Measurements from ENCODE around the gene TFCP2.

TFCP2 gene

DNA sequence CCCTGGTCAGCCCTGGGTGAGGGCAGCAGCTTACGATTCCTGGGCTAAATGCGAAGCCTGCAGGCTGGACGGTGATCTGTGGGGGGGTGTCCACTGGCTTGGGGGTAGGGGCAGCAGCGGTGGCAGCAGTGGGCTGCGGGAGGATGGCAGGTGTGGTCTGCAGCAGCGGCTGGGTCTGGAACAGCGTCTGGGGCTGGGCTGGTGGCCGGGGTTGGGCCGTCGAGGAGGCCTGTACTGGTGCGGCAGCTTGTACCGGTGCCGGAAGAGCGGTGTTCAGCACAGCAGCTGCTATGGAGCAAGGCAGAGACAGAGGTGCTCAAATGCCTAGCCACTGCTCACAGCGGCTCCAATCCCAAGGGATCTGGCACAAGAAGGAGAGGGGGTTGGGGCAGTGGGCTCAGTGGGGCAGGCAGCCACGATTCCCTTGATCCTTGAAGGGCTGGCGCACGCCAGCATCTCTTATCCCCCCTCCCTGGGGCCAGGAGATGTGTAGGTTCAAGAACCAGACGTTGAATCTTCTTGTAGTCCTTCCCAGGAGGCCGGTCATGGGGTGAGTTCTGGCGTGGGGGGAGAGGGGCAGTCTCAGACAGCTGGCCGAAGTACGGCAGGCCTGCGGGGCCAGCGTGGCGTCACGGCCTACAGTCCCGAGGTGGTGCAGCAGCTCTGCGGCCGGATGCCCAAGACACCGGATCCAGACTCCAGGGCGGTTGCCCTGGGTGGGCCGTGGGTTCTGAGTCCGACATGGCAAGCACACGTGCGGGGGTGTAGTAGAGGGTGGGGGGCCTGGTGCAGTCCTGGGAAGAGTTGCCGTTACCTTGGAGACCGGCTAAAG lies 25.0 kb upstream of the TFCP2 start:
- FAIRE-seq, result no peak

DNA sequence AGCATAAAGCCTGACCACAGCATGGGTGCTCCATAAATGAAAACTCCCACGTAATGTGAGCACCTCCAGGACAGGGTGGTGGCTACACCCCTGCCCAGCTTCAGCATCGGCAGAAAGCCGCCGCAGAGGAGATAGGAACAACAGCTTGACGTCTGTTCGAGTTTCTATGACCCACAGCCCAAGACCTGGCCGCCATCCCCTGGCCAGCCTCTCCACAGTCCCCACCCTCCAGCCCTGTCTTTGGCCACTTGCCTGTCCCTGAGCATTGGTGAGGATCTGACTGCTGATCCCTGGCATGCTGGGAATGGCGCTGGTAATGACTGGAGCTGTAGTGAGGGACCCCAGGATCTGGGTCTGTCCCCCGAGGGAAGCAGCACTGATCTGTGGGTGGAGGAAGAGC lies 23.6 kb upstream of the TFCP2 start:
- FAIRE-seq (no peak), DNase-seq (ENCODE audit: low spot score) (no peak)

More for the DNA sequence above, 25.0 kb upstream of the TFCP2 start:
- no peak for DNase-seq (ENCODE audit: low spot score)

- no peak for DNase-seq (ENCODE audit: low spot score)
- no peak for FAIRE-seq
These were observed 22.9 kb upstream of the TFCP2 start for GRCh38 chr12:51195841-51196240.

DNA sequence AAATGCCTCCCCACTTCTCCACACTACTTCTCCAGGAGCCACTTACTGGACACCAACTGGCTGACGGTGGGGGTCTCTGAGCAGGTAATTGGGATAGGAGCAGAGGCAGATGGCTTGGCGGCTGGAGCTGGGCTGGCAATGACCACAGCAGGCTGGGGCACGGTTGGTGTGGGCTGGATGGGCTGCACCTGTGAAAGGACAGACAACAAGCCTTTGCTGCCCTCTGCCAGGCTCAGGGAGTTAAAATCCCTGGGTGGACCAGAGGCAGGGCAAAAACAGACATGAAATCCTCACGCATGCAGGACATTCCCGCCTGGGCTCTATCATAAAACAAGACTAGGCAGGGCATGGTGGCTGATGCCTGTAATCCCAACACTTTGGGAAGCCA lies 19.3 kb upstream of the TFCP2 start:
- DNase-seq (ENCODE audit: low spot score), result no peak

DNA sequence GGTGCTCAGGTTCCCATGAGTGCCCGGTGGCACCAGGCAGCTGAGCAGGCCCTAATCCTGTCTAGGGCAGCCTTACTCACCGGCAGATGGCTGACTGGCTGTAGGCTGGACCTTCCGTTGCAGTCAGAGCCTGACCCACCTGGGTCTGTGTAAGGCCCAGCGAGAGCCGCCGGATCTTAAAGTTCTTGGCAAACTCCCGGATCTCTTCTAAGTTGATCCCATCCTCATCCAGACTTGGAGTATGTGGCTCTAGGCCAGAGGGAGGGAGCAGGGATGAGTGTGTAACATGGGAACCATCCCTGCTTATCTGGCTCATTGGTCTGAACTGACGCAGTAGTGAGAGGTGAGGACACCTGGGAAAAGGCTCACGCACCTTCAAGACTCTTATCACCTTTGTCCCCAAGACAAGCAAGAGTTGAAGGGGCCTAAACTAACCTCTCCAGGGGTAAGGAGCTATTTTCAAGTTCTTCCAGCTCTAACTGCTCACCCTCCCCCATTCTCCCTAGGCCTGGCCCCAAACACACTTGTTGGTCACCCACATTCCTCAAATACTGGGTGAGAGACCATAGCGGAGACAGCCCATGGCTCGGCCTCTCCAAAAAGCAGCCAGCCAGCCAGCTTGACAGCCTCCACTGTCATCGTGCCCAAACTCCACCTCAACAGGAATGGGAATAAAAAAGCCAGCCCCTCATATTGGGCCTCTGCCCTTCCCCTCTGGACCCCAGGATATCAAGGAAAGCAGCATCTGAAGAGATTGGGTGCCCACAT lies 18.8 kb upstream of the TFCP2 start:
- FAIRE-seq, result no peak
- DNase-seq (ENCODE audit: low spot score), result no peak

More for the DNA sequence above, 19.3 kb upstream of the TFCP2 start:
- no peak for FAIRE-seq

- DNase-seq (ENCODE audit: low spot score), result no peak
- FAIRE-seq, result no peak
These were observed 17.9 kb upstream of the TFCP2 start for GRCh38 chr12:51190820-51191219.

DNA sequence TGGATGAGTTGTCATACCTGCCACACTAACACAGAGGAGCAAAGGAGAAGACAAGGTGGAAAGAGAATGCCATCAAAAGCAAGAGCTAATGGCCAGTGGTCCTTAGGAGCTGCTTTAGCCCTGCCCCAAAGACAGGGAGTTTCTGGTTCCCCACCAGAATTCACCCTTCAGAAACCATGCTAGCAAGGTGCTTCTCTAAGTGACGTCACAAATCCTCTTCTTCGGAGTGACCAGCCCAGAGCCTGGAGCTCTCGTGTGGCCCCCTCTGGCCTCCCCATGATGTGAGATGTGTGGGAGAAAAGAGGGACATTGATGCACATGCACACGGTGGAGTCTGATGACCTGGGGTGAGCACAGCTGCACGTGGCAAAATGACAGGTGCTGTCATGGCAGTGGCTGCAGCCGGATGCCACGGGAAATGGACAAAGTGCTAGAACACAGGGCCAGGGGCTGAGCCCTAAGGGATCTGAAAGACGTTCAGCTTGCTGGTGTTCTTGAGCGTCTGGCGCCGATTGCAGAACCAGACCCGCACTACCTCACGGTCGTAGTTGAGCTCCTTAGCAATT lies 16.9 kb upstream of the TFCP2 start:
- FAIRE-seq, result no peak
- no peak for DNase-seq (ENCODE audit: low spot score)

DNA sequence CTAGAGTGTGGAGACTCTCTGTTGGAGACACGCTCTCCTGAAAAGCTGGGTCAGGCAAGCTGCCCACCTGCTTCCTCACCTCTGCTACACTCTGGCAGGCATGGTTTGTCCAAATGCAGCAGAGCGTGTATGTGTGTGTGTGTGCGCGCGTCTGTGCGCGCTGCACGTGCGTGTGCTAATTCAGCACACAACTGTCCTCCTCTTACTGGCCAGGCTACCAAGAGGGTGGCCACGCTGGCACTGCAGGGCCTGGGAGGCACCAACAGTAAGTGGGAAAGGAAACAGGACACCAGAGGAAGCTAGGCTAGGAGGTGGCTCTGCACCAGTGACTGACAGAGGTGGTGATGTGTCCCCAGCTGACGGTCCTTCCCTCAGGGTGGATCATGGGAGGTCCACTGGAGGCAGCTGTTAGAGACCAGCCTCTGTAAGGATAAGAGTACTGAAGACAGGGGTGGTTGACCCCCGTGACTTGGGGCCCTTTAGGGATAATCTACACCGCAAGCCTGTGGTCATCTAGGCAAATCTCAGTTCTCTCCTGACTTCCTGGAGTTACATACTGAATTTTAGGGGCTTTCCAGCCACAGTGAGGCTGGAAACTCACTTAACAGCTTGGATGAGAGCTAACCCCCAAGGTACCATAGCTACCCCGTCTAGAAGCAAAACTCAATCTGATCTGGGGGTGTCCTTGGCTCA lies 15.6 kb upstream of the TFCP2 start:
- DNase-seq (ENCODE audit: low spot score) (no peak), FAIRE-seq (no peak)

DNA sequence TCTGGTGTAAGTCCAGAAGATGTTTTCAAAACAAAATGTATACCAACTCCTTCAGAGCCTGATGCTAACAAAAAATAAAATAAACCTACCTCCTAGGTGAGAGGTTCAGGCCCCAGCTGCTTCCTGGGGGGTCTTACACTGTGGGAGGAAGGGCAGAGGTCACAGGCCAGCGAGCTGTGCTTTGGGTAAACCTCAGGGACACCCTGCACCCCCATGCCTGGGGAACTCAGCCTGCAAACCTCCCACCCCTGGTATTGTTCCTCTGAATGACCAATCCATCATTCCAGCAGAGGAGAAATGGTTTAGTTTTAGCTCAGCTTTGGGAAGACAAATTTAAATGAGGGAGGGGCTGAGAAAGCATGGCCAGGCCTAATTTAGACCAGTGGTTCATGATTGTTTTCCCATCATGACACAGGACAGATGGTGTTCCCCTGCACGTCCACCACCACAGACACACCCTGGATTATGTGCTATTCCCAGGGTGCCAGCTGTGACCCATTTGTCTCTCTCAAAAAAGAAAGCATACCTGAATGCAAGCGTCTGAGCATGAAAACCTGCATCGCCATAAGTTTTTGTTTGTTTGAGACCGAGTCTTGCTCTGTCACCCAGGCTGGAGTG lies 14.5 kb upstream of the TFCP2 start:
- DNase-seq (ENCODE audit: low spot score) (no peak), FAIRE-seq (no peak)

GRCh38 chr12:51186465-51187085 lies 13.6 kb upstream of the TFCP2 start:
- no peak for FAIRE-seq
- no peak for DNase-seq (ENCODE audit: low spot score)

DNA sequence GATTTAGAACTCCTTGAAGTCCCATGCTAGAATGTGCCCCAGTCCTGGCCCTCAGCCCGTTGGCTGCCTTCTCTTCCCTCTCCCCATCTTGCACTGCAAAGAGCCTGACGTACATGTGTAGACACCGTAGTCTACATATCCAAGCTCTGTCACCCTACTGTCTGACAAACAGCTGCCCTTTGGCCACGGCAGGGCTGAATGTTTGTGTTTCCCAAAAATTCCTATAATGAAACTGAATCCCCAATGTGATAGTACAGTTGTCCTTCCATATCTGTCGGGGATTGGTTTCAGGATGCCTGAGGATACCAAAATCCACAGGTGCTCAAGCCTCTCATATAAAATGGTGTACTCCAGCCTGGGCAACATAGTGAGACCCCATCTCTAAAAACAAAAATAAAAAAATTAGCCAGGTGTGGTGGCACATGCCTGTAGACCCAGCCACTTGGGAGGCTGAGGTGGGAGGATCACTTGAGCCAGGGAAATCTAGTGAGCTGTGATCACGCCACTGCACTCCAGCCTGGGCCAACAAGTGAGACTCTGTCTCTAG lies 12.3 kb upstream of the TFCP2 start:
- FAIRE-seq (no peak), DNase-seq (ENCODE audit: low spot score) (no peak)

DNA sequence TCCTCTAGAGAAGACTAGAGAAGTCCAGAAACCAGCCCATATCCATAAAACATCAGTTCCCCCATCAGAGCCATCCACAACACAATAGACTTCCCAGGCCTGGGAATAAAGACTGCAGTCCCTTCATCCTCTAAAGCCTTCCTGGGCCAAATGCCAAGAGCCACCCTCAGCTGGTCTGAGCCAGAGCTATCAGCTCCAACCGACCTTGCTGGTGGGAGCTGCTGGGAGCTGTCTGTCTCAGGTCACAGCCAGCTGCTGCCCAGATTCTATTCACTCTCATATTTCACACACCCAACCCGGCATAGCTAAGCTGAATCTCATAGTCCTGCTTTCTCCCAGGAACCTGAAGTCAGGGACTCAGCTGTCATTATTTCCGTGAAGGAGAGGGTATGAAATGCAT lies 10.9 kb upstream of the TFCP2 start:
- no peak for DNase-seq (ENCODE audit: low spot score)
- no peak for FAIRE-seq

- no peak for FAIRE-seq
These were observed 10.4 kb upstream of the TFCP2 start for GRCh38 chr12:51183349-51183748.

DNA sequence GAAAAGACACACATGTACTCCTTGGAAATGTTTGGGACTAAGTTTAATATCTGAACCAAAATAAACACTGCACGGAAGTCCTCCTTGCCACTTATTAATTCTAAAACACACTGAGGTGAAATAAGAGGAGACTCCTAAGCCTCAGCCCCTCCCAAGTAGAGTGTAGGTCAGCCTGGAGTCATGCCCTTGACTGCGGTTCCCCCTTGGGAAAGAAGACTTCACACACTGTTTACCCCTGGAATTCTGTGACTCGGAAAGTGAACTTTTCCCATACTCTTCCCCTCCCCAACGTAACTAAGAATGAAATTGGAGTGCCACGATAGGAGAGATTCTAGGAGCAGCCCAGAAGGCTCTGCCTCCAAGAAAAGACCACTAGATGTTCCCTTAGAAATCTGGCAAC lies 8.6 kb upstream of the TFCP2 start:
- no peak for DNase-seq (ENCODE audit: low spot score)
- FAIRE-seq, result no peak

More at GRCh38 chr12:51183349-51183748, 10.4 kb upstream of the TFCP2 start:
- no peak for DNase-seq (ENCODE audit: low spot score)

DNA sequence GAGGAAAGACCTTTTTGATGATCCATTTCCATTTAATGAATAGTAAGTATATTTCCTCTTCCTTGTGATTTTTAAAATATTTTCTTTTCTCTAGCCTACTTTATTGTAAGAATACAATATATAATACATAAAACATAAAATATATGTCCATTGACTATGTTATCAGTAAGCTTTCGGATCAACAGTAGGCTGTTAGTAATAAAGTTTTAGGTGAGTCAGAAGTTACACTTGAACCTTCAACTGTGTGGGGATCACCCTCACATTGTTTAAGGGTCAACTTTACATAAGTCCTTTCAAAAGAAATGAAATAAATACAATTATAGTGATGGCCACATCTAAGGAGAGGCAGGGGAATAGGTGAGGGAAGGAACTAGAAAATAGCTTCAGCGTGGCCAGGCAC lies 5.0 kb upstream of the TFCP2 start:
- no peak for DNase-seq (ENCODE audit: low spot score)
- no peak for FAIRE-seq

GRCh38 chr12:51174501-51174900 lies 1.6 kb upstream of the TFCP2 start:
- DNase-seq (ENCODE audit: low spot score), result no peak
- no peak for FAIRE-seq

DNA sequence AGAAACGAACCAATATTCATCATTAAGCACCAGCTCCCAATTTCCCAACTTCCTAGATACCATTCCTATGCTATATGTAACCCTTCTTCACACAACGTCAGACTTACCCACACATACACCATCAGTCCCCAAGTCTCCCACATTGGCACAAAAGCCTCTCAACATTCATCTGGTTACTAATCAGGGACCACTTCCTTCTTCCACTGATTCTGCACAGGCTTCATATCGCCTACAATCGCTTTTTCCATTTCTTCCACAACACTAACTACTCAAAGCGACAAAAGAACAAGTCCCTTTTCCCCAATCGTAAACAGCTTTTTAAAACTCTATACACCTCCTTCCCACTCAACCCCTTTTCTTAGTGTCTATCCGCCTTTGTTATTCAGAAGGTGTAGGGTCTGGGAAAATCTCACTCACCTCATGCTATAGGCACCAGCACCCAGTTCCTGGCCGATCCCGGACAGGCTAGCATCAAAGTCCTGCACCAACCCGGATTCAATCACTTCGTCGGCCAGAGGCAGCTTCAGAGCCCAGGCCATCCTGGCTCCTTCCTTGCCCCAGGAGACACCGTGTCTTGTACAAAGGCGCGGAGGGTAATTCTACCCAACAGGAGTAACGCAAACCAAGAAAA lies 936 bp downstream of the TFCP2 start:
- DNase-seq (ENCODE audit: low spot score) (no peak), FAIRE-seq (no peak)

DNA sequence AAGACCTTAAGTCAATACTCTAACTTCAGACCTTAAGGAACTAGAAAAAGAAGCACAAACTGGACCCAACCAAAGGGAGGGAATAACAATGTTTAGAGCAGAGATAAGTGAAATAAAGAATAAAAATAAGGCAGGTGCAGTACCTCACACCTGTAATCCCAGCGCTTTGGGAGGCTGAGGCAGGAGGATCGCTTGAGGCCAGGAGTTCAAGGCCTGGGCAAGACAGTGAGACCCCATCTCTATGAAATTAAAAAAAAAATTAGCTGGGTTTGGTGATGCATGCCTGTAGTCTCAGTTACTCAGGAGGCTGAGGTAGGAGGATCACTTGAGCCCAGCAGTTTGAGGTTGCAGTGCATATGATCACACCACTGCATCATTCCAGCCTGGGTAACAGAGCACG lies 9.1 kb downstream of the TFCP2 start:
- FAIRE-seq (no peak), DNase-seq (ENCODE audit: low spot score) (no peak)

DNA sequence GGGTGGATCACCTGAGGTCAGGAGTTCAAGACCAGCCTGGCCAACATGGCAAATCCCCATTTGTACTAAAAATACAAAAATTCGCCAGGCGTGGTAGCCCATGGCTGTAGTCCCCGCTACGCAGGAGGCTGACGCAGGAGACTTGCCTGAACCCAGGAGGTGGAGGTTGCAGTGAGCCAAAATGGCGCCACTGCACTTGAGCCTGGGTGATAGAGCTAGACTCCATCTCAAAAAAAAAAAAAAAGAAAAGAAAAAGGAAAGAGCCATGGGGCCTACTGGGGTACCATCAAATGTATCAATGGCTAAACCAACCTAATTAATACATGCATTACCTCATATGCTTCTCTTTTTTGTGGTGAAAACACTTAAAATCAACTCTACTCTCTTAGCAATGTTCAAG lies 10.7 kb downstream of the TFCP2 start:
- DNase-seq (ENCODE audit: low spot score), result no peak
- FAIRE-seq, result no peak

DNA sequence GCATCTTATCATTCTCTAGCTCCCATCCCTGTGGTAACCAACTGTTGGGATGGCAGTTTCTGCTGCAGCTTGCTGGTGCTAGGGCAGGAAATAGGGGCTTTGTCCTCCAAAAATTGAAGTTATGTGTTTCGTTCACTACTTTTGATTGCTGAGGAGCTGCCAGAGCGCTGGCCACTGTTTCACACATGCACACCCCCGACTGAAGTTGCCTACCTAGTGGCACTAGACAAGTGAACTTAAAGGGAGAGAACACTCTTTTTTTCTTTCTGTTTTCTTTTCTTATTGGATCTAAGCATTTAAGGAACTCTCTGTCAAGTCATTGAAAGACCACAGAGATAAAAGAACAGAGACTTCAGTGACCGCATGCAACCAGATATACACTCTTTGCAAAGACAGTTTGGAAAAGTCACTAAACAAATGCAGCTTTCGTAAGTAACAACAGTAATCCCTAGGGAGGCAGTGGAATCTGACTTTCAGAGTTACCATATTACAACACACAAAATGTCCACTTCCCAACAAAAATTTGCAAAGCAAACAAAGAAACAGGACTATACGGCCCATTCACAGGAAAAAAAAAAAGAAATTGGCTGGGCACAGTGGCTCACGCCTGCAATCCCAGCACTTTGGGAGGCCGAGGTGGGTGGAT lies 12.0 kb downstream of the TFCP2 start:
- FAIRE-seq (no peak), DNase-seq (ENCODE audit: low spot score) (no peak)

Measured in urothelium cell line (cell line).